ENCODE measurements around the gene APBA3. TPM values are rescaled to one million over a fixed set of nuclear protein-coding genes. Genes with fewer than 3 reads are reported as not detected.
A peak's percentile ranks its signal among the peaks of the same experiment; 100 is the strongest.

The APBA3 gene
- total and polyA plus RNA-seq, 11 donors, result 8.8 to 28.7 (median 13.8) TPM

- H3K4me1 ChIP-seq, result peaks cover 0 to 17% (median 0%) of the 10 kb centered on the region in 12 donors
- peak within 1 kb of the TSS in 1 of 12 donors; percentile 49 for H3K27ac ChIP-seq
- ATAC-seq, result no peak
- H3K4me3 ChIP-seq, result peak within 1 kb of the TSS in 10 of 12 donors; percentile 10 to 59 (median 41)
- intact Hi-C loops (cut with DNase I), result loop anchor here in 1 of 10 donors (5.0 kb wide), 1 partner anchor 36 kb away; no protein-coding TSS in a partner anchor
- H3K9me3 ChIP-seq, result peaks cover 0 to 18% (median 15%) of the 10 kb centered on the region in 12 donors
- TF ChIP-seq CTCF (IDR thresholded peaks at IDR 0.05), result no peak
- TF ChIP-seq POLR2A (IDR thresholded peaks at IDR 0.05), result no peak
- 3 to 13% (median 7%) methylated on average over 23 to 100 of the region's 101 CpGs for WGBS, 4 donors
- peaks cover 6 to 52% (median 27%) of the 10 kb centered on the region in 9 donors for H3K27me3 ChIP-seq
- DNase-seq, result no peak
- H3K36me3 ChIP-seq, result no peaks in the 10 kb centered on the region
These were observed 24.7 kb upstream of the APBA3 start, which contains the start of gene MATK for GRCh38 chr19:3785938-3786824. Gene MATK, minus strand, starts transcription at chr19:3786381. Its CDS starts 1,246 bp downstream, at chr19:3785135.

GRCh38 chr19:3785451-3785937, 24.0 kb upstream of the APBA3 start:
- H3K4me3 ChIP-seq, result peak overlapping the region in 10 of 12 donors; percentile 10 to 59 (median 41)

GRCh38 chr19:3784607-3785450, 23.3 kb upstream of the APBA3 start:
- peak overlapping the region in 4 of 12 donors; percentile 40 to 59 (median 44) for H3K4me3 ChIP-seq
- H3K4me1 ChIP-seq, result peaks cover 0 to 17% (median 0%) of the 10 kb centered on the region in 12 donors
- H3K36me3 ChIP-seq, result no peaks in the 10 kb centered on the region
- TF ChIP-seq CTCF (IDR thresholded peaks at IDR 0.05) (no peak), POLR2A (IDR thresholded peaks at IDR 0.05) (no peak)
- DNase-seq (no peak), ATAC-seq (no peak)
- 23 to 28% (median 27%) methylated on average over 24 to 25 of the region's 25 CpGs for WGBS, 4 donors
- H3K9me3 ChIP-seq, result peaks cover 0 to 24% (median 21%) of the 10 kb centered on the region in 12 donors
- H3K27me3 ChIP-seq, result peaks cover 6 to 52% (median 27%) of the 10 kb centered on the region in 9 donors
- intact Hi-C loops (cut with DNase I), result loop anchor here in 2 of 10 donors (5.0 kb wide), 1 partner anchor 37 kb away; no protein-coding TSS in a partner anchor
- no peak overlapping the region for H3K27ac ChIP-seq

More at GRCh38 chr19:3785451-3785937, 24.0 kb upstream of the APBA3 start:
- ATAC-seq (no peak), DNase-seq (no peak)
- Histone ChIP-seq H3K27me3 (peaks cover 6 to 52% (median 27%) of the 10 kb centered on the region in 9 donors), H3K9me3 (peaks cover 0 to 24% (median 20%) of the 10 kb centered on the region in 12 donors), H3K4me1 (peaks cover 0 to 17% (median 0%) of the 10 kb centered on the region in 12 donors), H3K36me3 (no peaks in the 10 kb centered on the region), H3K27ac (peak overlapping the region in 1 of 12 donors; percentile 49)
- intact Hi-C loops (cut with DNase I), result loop anchor here in 1 of 10 donors (5.0 kb wide), 1 partner anchor 37 kb away; no protein-coding TSS in a partner anchor
- TF ChIP-seq CTCF (IDR thresholded peaks at IDR 0.05), result no peak
- TF ChIP-seq POLR2A (IDR thresholded peaks at IDR 0.05), result no peak
- 1 to 3% (median 2%) methylated on average over 7 to 47 of the region's 47 CpGs for WGBS, 4 donors

Measured in heart left ventricle (tissue), 16 donors.